MCF 10A (cell line): ENCODE measurements around the gene BPIFB2. TPM values are rescaled to one million over a fixed set of nuclear protein-coding genes. Genes with fewer than 3 reads are reported as not detected.

ENCODE experiments used
- BruUV-seq: library from RNA; stranded (reverse); fragments of 400-500 nt; replicated peaks from 2 replicates; lab custom pipeline; 2021; lab: Mats Ljungman, UMichigan
- CTCF ChIA-PET: fragments of 300-600 bp; sonication (Branson Sonifier 250); formaldehyde crosslinking; extraction: SDS; loops from one replicate; lab custom pipeline; 2021; ENCODE audit warnings: antibody characterized with exemption, inconsistent platforms; lab: Yijun Ruan, JAX
- POLR2A ChIA-PET: fragments of 300-600, 350-650 bp; sonication (Branson Sonifier 250); formaldehyde crosslinking; extraction: SDS; loops from one replicate; lab custom pipeline; 2020; ENCODE audit warnings: antibody characterized with exemption, inconsistent platforms; lab: Yijun Ruan, JAX
- DNase-seq: peaks from one replicate; pipeline ENCODE4 v3.0.0-alpha.2; 2018; ENCODE audit not compliant: unreplicated experiment
- H3K27ac Mint-ChIP-seq: one replicate; pipeline ENCODE4 v1.8.0; 2022; ENCODE audit warnings: mild to moderate bottlenecking, low read depth, mixed read lengths; ENCODE audit not compliant: unreplicated experiment
- H3K27me3 Mint-ChIP-seq: one replicate; pipeline ENCODE4 v1.8.0; 2022; ENCODE audit warnings: mixed read lengths; ENCODE audit not compliant: insufficient read depth, unreplicated experiment
- H3K36me3 Mint-ChIP-seq: one replicate; pipeline ENCODE4 v1.8.0; 2022; ENCODE audit warnings: mild to moderate bottlenecking, moderate library complexity, mixed read lengths; ENCODE audit not compliant: insufficient read depth, unreplicated experiment
- H3K4me1 Mint-ChIP-seq: one replicate; pipeline ENCODE4 v1.8.0; 2022; ENCODE audit warnings: mixed read lengths; ENCODE audit not compliant: insufficient read depth, unreplicated experiment
- H3K4me3 Mint-ChIP-seq: one replicate; pipeline ENCODE4 v1.8.0; 2022; ENCODE audit warnings: mild to moderate bottlenecking, moderate library complexity, mixed read lengths; ENCODE audit not compliant: unreplicated experiment
- H3K9me3 Mint-ChIP-seq: one replicate; pipeline ENCODE4 v1.8.0; 2022; ENCODE audit warnings: mixed read lengths; ENCODE audit not compliant: unreplicated experiment
- intact Hi-C: fragments of 100-400 bp; cut with micrococcal nuclease; formaldehyde crosslinking; loops from 2 replicates; pipeline ENCODE4 v1.14.1; 2022
- total RNA-seq: library from RNA; stranded (reverse); gene quantifications from 2 replicates; pipeline ENCODE4 v1.2.3, GENCODE V29; 2022
- TF ChIP-seq, protein P1 (sequence below): fragments of 200-600 bp; IDR thresholded peaks from one replicate; pipeline ENCODE4 v1.8.0; 2022; ENCODE audit warnings: antibody characterized with exemption, mild to moderate bottlenecking; ENCODE audit not compliant: unreplicated experiment

BPIFB2 gene
- total RNA-seq, 1 experiment from 2014 or later: not detected

GRCh38 chr20:33072813-33073212 lies 65.3 kb downstream of the BPIFB2 start:
- CTCF ChIA-PET: interaction anchor here (0.6 kb wide), 1 partner anchor 96 kb away, joined by 3 read pairs; no protein-coding TSS in a partner anchor

More at GRCh38 chr20:33072813-33073212, 65.3 kb downstream of the BPIFB2 start:
- Mint-ChIP-seq H3K4me1 (no peaks in the 10 kb centered on the region), H3K27ac (no peak overlapping the region), H3K4me3 (no peak overlapping the region), H3K9me3 (no peaks in the 10 kb centered on the region), H3K27me3 (peaks cover 53% of the 10 kb centered on the region), H3K36me3 (no peaks in the 10 kb centered on the region)
- TF ChIP-seq, protein P1, sequence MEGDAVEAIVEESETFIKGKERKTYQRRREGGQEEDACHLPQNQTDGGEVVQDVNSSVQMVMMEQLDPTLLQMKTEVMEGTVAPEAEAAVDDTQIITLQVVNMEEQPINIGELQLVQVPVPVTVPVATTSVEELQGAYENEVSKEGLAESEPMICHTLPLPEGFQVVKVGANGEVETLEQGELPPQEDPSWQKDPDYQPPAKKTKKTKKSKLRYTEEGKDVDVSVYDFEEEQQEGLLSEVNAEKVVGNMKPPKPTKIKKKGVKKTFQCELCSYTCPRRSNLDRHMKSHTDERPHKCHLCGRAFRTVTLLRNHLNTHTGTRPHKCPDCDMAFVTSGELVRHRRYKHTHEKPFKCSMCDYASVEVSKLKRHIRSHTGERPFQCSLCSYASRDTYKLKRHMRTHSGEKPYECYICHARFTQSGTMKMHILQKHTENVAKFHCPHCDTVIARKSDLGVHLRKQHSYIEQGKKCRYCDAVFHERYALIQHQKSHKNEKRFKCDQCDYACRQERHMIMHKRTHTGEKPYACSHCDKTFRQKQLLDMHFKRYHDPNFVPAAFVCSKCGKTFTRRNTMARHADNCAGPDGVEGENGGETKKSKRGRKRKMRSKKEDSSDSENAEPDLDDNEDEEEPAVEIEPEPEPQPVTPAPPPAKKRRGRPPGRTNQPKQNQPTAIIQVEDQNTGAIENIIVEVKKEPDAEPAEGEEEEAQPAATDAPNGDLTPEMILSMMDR: no peak
- no TSS peak for BruUV-seq
- DNase-seq: no peak
- intact Hi-C loops: no loop called here
- POLR2A ChIA-PET: no interaction called here

Other genes with a start within 250 kb of the BPIFB2 start
- 1.3 and 2.0 TPM in 2 replicates for gene DNMT3B, start 245.3 kb upstream of the BPIFB2 start, total RNA-seq
- 94.9 and 117 TPM in 2 replicates for gene MAPRE1, start 187.8 kb upstream of the BPIFB2 start, total RNA-seq
- gene EFCAB8, start 148.8 kb upstream of the BPIFB2 start, total RNA-seq: not detected in 2 replicates
- gene SUN5, start 3.3 kb upstream of the BPIFB2 start, total RNA-seq: not detected in 2 replicates
- not detected in 2 replicates for gene BPIFB6, start 23.9 kb downstream of the BPIFB2 start, total RNA-seq
- gene BPIFB3, start 46.2 kb downstream of the BPIFB2 start, total RNA-seq: not detected in 2 replicates
- not detected in 2 replicates for gene BPIFB4, start 71.9 kb downstream of the BPIFB2 start, total RNA-seq
- not detected in 2 replicates for gene BPIFA2, start 160.5 kb downstream of the BPIFB2 start, total RNA-seq
- not detected in 2 replicates for gene BPIFA3, start 209.6 kb downstream of the BPIFB2 start, total RNA-seq
- gene BPIFA1, start 228.3 kb downstream of the BPIFB2 start, total RNA-seq: not detected in 2 replicates